Lower leg skin (tissue), 3 donors: ENCODE results near the gene WHAMM.

Experiments used
- CTCF ChIP-seq, 3 donors: fragments of 450-650 bp; IDR thresholded peaks; one replicate each; pipeline ENCODE4 v1.5.1; 2016; ENCODE audit warnings: antibody characterized with exemption in 3 of 3, mild to moderate bottlenecking in 3 of 3, moderate library complexity in 2 of 3
- POLR2A ChIP-seq, 2 donors: fragments of 450-650 bp; IDR thresholded peaks; one replicate each; pipeline ENCODE4 v1.6.1; 2016 to 2017; ENCODE audit warnings: antibody characterized with exemption in 2 of 2, mild to moderate bottlenecking in 1 of 2, moderate library complexity in 1 of 2

GRCh38 chr15:82840166-82840565 lies 30.7 kb downstream of the WHAMM start:
- TF ChIP-seq CTCF (IDR thresholded peaks at IDR 0.05) (no peak), POLR2A (IDR thresholded peaks at IDR 0.05) (no peak)
